ENCODE measurements around the gene FIS1. TPM values are rescaled to one million over a fixed set of nuclear protein-coding genes. Genes with fewer than 3 reads are reported as not detected.

The FIS1 gene
- total RNA-seq, 1 experiment from 2014 or later: 124 TPM

DNA sequence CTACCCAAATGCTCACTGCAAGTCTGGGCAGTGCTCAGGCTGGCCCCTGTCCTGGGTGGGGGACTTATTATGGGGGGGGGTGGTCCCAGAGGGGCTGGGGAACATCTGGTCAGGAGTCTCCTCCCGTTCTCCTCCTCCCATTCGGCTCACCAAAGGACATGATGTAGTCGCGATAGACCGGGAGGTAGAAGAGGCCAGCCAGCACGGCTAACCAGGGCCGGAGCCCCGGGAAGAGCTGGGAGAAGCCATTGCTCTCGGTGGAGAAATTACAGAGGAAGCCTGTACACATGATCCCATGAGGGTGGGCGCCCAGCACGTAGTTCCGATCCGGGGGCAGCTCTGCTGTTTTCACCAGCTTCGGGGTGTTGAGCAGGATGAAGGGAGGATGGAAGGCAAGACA lies 46.4 kb downstream of the FIS1 start:
- H3K27me3 ChIP-seq (ENCODE audit: insufficient read depth, low read length): no peaks in the 10 kb centered on the region
- H2BK120ac ChIP-seq (ENCODE audit: low read depth, low read length, poor library complexity, severe bottlenecking): no peak overlapping the region
- no peak overlapping the region for H3K4me3 Mint-ChIP-seq
- no peak overlapping the region for H4K91ac ChIP-seq (ENCODE audit: insufficient read length, low read depth, low read length)
- no peak for DNase-seq
- no peak overlapping the region for H3K4ac ChIP-seq (ENCODE audit: low read depth, low read length)
- no peak overlapping the region for H3K14ac ChIP-seq (ENCODE audit: insufficient read depth, low read length)
- H4K5ac ChIP-seq (ENCODE audit: insufficient read length, low read depth, low read length): no peak overlapping the region
- no peak overlapping the region for H3K18ac ChIP-seq (ENCODE audit: insufficient read length, low read depth, low read length)
- H3K56ac ChIP-seq (ENCODE audit: insufficient read length, low read depth, low read length): no peak overlapping the region
- no peak overlapping the region for H2BK5ac ChIP-seq (ENCODE audit: insufficient read length, low read length)
- peaks cover 14 to 19% of the 10 kb centered on the region in 2 experiments for H3K4me1 Mint-ChIP-seq
- H2BK12ac ChIP-seq (ENCODE audit: insufficient read length, low read depth, low read length): no peak overlapping the region
- H3K79me2 ChIP-seq (ENCODE audit: insufficient read depth, low read length): no peaks in the 10 kb centered on the region
- H4K20me1 ChIP-seq (ENCODE audit: control insufficient read depth, insufficient read depth, insufficient read length): no peaks in the 10 kb centered on the region
- H3K23me2 ChIP-seq (ENCODE audit: insufficient read length, low read depth, low read length, poor library complexity, severe bottlenecking): peaks cover 3% of the 10 kb centered on the region
- no peak overlapping the region for H3T11ph ChIP-seq (ENCODE audit: low read length)
- H3K9me3 ChIP-seq (ENCODE audit: control insufficient read depth, low read depth, low read length): no peaks in the 10 kb centered on the region
- H3K27ac Mint-ChIP-seq: peak overlapping the region in 1 of 3 experiments; percentile 13; a peak in 1 of 7 replicates
- H3K27me3 Mint-ChIP-seq (ENCODE audit: low read depth): peaks cover 12% of the 10 kb centered on the region
- no peaks in the 10 kb centered on the region; the same call in 1 of the 2 replicates for H3K4me1 ChIP-seq (ENCODE audit: insufficient read depth, low read length)
- H3K36me3 Mint-ChIP-seq (ENCODE audit: insufficient read depth in 1 of 3, low read depth in 3 of 3): no peaks in the 10 kb centered on the region
- H3K79me1 ChIP-seq (ENCODE audit: insufficient read depth, low read depth, low read length, poor library complexity, severe bottlenecking): no peaks in the 10 kb centered on the region
- TF ChIP-seq, protein P1, sequence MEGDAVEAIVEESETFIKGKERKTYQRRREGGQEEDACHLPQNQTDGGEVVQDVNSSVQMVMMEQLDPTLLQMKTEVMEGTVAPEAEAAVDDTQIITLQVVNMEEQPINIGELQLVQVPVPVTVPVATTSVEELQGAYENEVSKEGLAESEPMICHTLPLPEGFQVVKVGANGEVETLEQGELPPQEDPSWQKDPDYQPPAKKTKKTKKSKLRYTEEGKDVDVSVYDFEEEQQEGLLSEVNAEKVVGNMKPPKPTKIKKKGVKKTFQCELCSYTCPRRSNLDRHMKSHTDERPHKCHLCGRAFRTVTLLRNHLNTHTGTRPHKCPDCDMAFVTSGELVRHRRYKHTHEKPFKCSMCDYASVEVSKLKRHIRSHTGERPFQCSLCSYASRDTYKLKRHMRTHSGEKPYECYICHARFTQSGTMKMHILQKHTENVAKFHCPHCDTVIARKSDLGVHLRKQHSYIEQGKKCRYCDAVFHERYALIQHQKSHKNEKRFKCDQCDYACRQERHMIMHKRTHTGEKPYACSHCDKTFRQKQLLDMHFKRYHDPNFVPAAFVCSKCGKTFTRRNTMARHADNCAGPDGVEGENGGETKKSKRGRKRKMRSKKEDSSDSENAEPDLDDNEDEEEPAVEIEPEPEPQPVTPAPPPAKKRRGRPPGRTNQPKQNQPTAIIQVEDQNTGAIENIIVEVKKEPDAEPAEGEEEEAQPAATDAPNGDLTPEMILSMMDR (conservative IDR thresholded peaks at IDR 0.05): no peak
- H3K23ac ChIP-seq (ENCODE audit: insufficient read length, low read depth, low read length): no peak overlapping the region
- H3K9me3 Mint-ChIP-seq: no peaks in the 10 kb centered on the region
- no peak overlapping the region for H3K9ac ChIP-seq (ENCODE audit: extremely low read depth, insufficient read length, low read length)
- H2BK15ac ChIP-seq (ENCODE audit: low read depth, low read length): no peak overlapping the region
- no peak overlapping the region for H3K27ac ChIP-seq (ENCODE audit: insufficient read length, low read depth, low read length)
- no peak overlapping the region for H2AFZ ChIP-seq (ENCODE audit: low read length)
- H3K4me2 ChIP-seq (ENCODE audit: insufficient read depth, insufficient read length, low read length): no peak overlapping the region
- H2BK20ac ChIP-seq (ENCODE audit: low read depth, low read length, poor library complexity, severe bottlenecking): no peak overlapping the region
- no peak overlapping the region for H4K8ac ChIP-seq (replicated peaks; ENCODE audit: insufficient read length, low read depth, low read length)
- no peak overlapping the region for H2AK5ac ChIP-seq (ENCODE audit: insufficient read length, low read length)
- WGBS (ENCODE audit: extremely low coverage, insufficient read length, low lambda C conversion rate): no CpG with 5 or more reads among the region's 14 CpGs

Data from H9 (cell line).